GM18951 (cell line): ENCODE results near the gene TMCO4.

Experiments
- POLR2A ChIP-seq: IDR thresholded peaks from 4 replicates; pipeline ENCODE4 v1.6.1; 2011; ENCODE audit warnings: mild to moderate bottlenecking; ENCODE audit not compliant: insufficient read length, insufficient read depth; ENCODE audit errors: extremely low read depth
- in situ Hi-C: fragments of 300-500 bp; cut with MboI; formaldehyde crosslinking; loops from one replicate; pipeline ENCODE4 v1.12.0; 2022; ENCODE audit warnings: low sequenced_read_pairs, mixed read lengths, inconsistent platforms; ENCODE audit not compliant: unreplicated experiment

Gene TMCO4

GRCh38 chr1:19776933-19777332 lies 22.8 kb downstream of the TMCO4 start:
- in situ Hi-C loops: no loop called here
- no peak for TF ChIP-seq POLR2A

GRCh38 chr1:19776287-19776686 lies 23.4 kb downstream of the TMCO4 start:
- no peak for TF ChIP-seq POLR2A
- in situ Hi-C loops: no loop called here

DNA sequence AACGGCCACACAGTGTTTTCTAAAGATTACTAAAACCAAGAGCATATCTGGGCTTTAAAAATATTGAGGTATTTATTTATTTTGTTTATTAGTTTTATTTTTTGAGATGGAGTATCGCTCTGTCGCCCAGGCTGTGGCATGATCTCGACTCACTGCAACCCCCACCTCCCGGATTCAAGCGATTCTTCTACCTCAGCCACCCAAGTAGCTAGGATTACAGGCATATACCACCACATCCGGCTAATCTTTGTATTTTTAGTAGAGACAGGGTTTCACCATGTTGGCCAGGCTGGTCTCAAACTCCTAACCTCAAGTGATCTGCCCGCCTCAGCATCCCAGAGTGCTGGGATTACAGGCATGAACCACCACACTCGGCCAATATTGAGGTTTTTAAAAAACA lies 23.9 kb downstream of the TMCO4 start:
- in situ Hi-C loops: no loop called here
- TF ChIP-seq POLR2A: no peak

DNA sequence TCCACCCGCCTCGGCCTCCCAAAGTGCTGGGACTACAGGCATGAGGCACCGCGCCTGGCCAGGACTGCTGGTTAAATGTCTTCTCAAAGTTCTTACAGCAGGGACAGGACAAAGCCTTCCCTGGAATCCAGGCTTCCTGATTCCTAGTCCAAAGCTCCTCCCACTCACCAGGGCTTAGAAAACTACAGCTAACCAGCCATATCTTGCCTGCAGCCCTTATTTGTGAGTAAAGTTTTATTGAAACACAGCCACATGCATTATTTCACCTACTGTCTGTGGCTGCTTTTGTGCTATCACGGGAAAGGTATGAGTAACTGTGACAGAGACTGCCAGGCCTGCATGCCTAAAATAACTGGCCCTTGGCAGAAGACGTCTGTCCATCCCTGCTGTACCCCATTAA lies 24.4 kb downstream of the TMCO4 start:
- in situ Hi-C loops: no loop called here
- no peak for TF ChIP-seq POLR2A

GRCh38 chr1:19774180-19774785 lies 25.4 kb downstream of the TMCO4 start:
- no peak for TF ChIP-seq POLR2A
- in situ Hi-C loops: no loop called here

DNA sequence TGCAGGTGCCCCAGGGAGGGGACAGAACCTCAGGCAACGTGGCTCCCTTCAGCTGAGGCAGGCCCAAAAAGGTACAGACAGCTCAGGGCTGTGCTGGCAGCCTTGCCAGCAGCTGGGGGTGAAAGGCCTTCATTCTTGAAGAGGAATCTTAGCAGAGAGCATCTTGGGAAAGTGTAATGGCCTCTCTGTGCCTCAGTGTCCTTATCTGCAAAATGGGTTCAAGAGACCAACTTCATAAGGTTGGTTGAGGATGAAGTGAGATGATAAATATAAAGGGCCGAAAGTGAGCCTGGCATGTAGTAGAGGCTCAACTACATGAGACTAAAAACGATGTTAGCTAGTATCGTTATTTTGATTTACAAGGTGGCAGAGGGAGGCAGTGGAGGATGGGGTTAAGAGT lies 26.2 kb downstream of the TMCO4 start:
- in situ Hi-C loops: no loop called here
- TF ChIP-seq POLR2A: no peak

GRCh38 chr1:19772053-19772452 lies 27.7 kb downstream of the TMCO4 start:
- no peak for TF ChIP-seq POLR2A
- in situ Hi-C loops: no loop called here

GRCh38 chr1:19771350-19771749 lies 28.4 kb downstream of the TMCO4 start:
- TF ChIP-seq POLR2A: no peak

DNA sequence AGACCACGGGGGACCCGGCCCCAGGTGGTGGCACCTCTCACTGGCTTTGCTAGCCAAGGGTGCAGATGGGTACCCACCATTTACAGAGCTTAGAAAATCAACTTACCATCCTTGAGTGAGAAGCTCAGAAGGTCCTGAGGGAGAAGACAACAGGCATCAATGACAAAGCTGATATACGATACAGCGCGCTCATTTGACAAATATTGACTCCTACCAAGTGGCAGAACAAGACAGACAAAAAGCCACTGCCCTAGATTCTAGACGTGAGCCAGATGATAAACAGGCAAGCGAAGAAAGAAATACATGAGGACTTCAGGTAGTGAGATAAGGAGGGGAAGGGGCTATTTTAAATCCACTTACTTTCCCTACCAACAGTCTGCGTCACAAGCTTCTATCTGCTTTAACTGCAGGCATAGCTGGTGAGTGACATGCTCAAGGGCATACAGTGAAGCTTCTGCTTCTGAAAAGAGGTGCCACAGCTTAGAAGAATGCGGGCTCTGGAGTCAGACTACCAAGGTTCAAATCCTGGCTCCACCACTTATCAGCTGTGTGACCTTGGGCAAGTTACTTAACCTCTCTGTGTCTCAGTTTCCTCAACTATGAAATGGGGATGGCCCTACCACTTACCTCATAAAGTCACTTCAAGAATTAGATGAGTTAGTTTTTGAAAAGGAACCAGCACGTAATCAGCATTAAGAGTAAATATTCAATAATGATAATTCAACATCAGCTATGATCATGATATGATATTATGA lies 29.1 kb downstream of the TMCO4 start:
- in situ Hi-C loops: no loop called here
- no peak for TF ChIP-seq POLR2A

More at GRCh38 chr1:19771350-19771749, 28.4 kb downstream of the TMCO4 start:
- in situ Hi-C loops: no loop called here

- no peak for TF ChIP-seq POLR2A
- in situ Hi-C loops: no loop called here
Measured at GRCh38 chr1:19769211-19769932, 30.3 kb downstream of the TMCO4 start.

DNA sequence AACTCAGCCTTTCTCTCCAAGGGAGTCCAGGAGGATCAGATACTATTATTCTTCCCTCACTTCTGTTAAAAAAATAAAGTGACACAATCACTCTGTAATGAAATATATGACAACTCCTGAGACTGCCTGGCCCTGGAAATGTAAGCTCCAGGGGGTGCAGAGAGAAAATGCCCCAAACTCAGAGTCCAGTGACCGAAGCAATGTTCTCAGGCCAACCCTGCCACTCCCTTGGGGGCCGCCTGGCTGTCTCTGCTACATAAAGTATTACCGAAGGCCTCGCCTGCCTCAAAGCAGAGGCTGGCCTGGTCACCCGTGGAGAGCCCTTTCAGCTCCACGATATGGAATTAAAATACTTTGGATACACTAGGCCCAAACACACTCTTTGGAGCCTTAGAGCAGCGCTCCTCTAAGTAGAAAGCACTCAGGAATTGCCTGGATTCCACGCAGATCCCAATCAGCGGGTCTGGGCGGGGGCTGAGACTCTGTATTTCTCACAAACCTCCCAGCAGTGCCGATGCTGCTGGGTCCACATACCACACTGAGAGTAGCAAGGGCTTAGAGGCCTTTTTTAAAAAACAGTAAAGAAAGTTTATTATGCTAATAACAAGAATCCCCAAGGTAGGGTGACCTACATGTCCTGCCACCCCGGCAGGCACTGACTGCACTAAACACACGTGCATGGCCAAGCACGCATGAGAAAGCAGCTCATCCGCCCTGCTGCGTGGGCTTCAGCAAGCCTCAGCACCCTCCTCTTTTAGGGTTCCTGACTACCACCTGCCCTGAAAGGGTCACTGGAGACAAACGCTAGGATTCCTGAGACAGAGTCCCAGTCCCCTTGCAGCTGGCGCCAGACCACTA lies 31.1 kb downstream of the TMCO4 start:
- no peak for TF ChIP-seq POLR2A
- in situ Hi-C loops: no loop called here

DNA sequence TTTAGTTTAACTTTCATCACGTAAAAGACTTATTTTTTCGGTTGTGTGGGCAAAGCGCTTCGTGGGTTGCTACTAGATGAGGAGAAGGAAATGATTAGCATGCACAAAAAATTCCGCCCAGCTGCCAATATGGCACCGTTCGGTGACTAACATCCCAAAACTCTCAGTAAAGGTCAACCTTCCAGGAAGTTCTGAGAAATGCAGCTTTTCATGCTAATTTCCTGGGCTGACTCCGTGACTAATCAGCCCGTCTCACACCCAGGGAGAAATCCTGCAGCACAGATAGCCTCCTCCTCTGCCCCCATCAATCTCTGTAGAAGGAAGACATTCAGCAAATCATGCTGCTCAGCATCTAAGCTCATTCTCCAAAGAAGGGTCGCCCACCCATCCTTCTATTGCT lies 34.1 kb downstream of the TMCO4 start:
- TF ChIP-seq POLR2A: no peak
- in situ Hi-C loops: no loop called here

DNA sequence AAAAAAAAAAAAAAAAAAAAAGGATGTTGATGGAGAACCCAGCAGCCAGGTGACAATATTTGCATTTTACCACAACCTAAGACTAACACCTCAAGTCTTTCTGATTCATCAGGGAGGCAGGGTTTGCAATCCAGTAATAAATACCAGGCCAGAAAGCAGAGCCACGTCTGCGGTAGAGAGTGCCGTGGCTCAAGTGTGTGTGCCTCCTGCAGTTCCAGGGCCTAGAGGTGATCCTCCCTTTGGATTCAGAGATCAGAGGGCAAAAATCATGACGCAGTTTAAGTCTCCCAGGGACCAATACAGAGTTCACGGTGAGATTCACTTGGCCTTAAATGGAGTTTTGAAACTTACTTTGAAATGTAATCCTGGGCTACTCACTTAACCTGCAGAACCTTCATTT lies 34.9 kb downstream of the TMCO4 start:
- no peak for TF ChIP-seq POLR2A
- in situ Hi-C loops: no loop called here
